Activated T-cell treated with anti-CD3 and anti-CD28 coated beads, Interleukin-2, amount 50 U/mL, for 4 hours (primary cell): Measurements from ENCODE around the gene SP110. TPM values are rescaled to one million over a fixed set of nuclear protein-coding genes. Genes with fewer than 3 reads are reported as not detected.
A peak's percentile ranks its signal among the peaks of the same experiment; 100 is the strongest.
"Not testable (repeated sequence)": the region's sequence is repeated elsewhere in the genome, so short reads cannot be mapped to it uniquely, and the experiment has no call there.

Experiments
- ATAC-seq, 2 donors: fragments of 200-7000 bp; cut with Tn5 transposase; one replicate each; pipeline ENCODE4 v1.10.0; 2021
- DNase-seq: peaks from one replicate; pipeline ENCODE4 v3.0.0-alpha.2; 2020
- H3K27me3 Mint-ChIP-seq: one replicate; pipeline ENCODE4 v1.8.0; 2021; ENCODE audit warnings: low read depth, mixed read lengths
- H3K36me3 Mint-ChIP-seq: one replicate; pipeline ENCODE4 v1.8.0; 2022; ENCODE audit warnings: mixed read lengths; ENCODE audit not compliant: insufficient read depth
- H3K4me1 Mint-ChIP-seq: one replicate; pipeline ENCODE4 v1.8.0; 2021; ENCODE audit warnings: low read depth, mixed read lengths
- H3K4me3 Mint-ChIP-seq: one replicate; pipeline ENCODE4 v1.8.0; 2021; ENCODE audit warnings: mild to moderate bottlenecking, moderate library complexity, mixed read lengths
- H3K9me3 Mint-ChIP-seq: one replicate; pipeline ENCODE4 v1.8.0; 2021; ENCODE audit warnings: mixed read lengths
- total RNA-seq, 3 donors: library from RNA; stranded (reverse); gene quantifications; one replicate each; pipeline ENCODE4 v1.2.1, GENCODE V29; 2021

The SP110 gene
- total RNA-seq = 10 to 100 TPM; 47.9 to 55.0 (median 49.1) TPM

- Mint-ChIP-seq H3K9me3 (no peaks in the 10 kb centered on the region), H3K27me3 (no peaks in the 10 kb centered on the region), H3K4me1 (peaks cover 70% of the 10 kb centered on the region), H3K4me3 (peak within 1 kb of the TSS; percentile 95), H3K36me3 (peaks cover 32% of the 10 kb centered on the region)
- peak; percentile 97 to 98 for ATAC-seq
- peak; percentile 67 for DNase-seq
Measured at GRCh38 chr2:230219419-230220331, at the start of gene SP110. SP110 (minus strand) TSS chr2:230219984; CDS start chr2:230216927, 3,057 bp downstream.

- no peak overlapping the region for H3K4me3 Mint-ChIP-seq
- ATAC-seq = peak; percentile 58 to 60
- H3K27me3 Mint-ChIP-seq = no peaks in the 10 kb centered on the region
- H3K9me3 Mint-ChIP-seq = peaks cover 6% of the 10 kb centered on the region
- peaks cover 36% of the 10 kb centered on the region for H3K4me1 Mint-ChIP-seq
- peaks cover 77% of the 10 kb centered on the region for H3K36me3 Mint-ChIP-seq
- DNase-seq = no peak
Measured at GRCh38 chr2:230268606-230269243, 48.9 kb upstream of the SP110 start.

GRCh38 chr2:230267556-230267955 is 47.8 kb upstream of the SP110 start:
- DNase-seq (no peak), ATAC-seq (peak; percentile 40 to 70)
- H3K27me3 Mint-ChIP-seq = no peaks in the 10 kb centered on the region
- peaks cover 6% of the 10 kb centered on the region for H3K9me3 Mint-ChIP-seq
- H3K36me3 Mint-ChIP-seq = peaks cover 72% of the 10 kb centered on the region
- no peak overlapping the region for H3K4me3 Mint-ChIP-seq
- peaks cover 47% of the 10 kb centered on the region for H3K4me1 Mint-ChIP-seq

- no peak for ATAC-seq
- Mint-ChIP-seq H3K4me3 (no peak overlapping the region), H3K36me3 (peaks cover 71% of the 10 kb centered on the region), H3K9me3 (peaks cover 6% of the 10 kb centered on the region), H3K27me3 (no peaks in the 10 kb centered on the region), H3K4me1 (peaks cover 52% of the 10 kb centered on the region)
- DNase-seq = no peak
Measured at GRCh38 chr2:230267059-230267458, 47.3 kb upstream of the SP110 start.

- ATAC-seq (no peak), DNase-seq (no peak)
- peaks cover 56% of the 10 kb centered on the region for H3K4me1 Mint-ChIP-seq
- H3K9me3 Mint-ChIP-seq = peaks cover 6% of the 10 kb centered on the region
- no peak overlapping the region for H3K4me3 Mint-ChIP-seq
- H3K36me3 Mint-ChIP-seq = peaks cover 71% of the 10 kb centered on the region
- no peaks in the 10 kb centered on the region for H3K27me3 Mint-ChIP-seq
Measured at GRCh38 chr2:230266638-230267037, 46.9 kb upstream of the SP110 start.

- peaks cover 71% of the 10 kb centered on the region for H3K4me1 Mint-ChIP-seq
- H3K9me3 Mint-ChIP-seq, DNase-seq, ATAC-seq, H3K4me3 Mint-ChIP-seq, H3K27me3 Mint-ChIP-seq: not testable (repeated sequence)
- peaks cover 74% of the 10 kb centered on the region for H3K36me3 Mint-ChIP-seq
Measured at GRCh38 chr2:230264945-230265344, 45.2 kb upstream of the SP110 start.

- Mint-ChIP-seq H3K4me1 (peaks cover 59% of the 10 kb centered on the region), H3K36me3 (peaks cover 63% of the 10 kb centered on the region), H3K27me3 (no peaks in the 10 kb centered on the region), H3K4me3 (peak overlapping the region; percentile 41), H3K9me3 (peaks cover 3% of the 10 kb centered on the region)
- DNase-seq = no peak
- peak; percentile 71 to 76 for ATAC-seq
Measured at GRCh38 chr2:230262246-230262645, 42.5 kb upstream of the SP110 start.

- H3K36me3 Mint-ChIP-seq = peaks cover 46% of the 10 kb centered on the region
- H3K9me3 Mint-ChIP-seq = peaks cover 3% of the 10 kb centered on the region
- ATAC-seq (no peak), DNase-seq (no peak)
- H3K27me3 Mint-ChIP-seq = no peaks in the 10 kb centered on the region
- H3K4me1 Mint-ChIP-seq = peaks cover 51% of the 10 kb centered on the region
- H3K4me3 Mint-ChIP-seq = no peak overlapping the region
Measured at GRCh38 chr2:230258483-230258882, 38.7 kb upstream of the SP110 start.

GRCh38 chr2:230256733-230257332 is 37.0 kb upstream of the SP110 start:
- ATAC-seq = peak; percentile 33 to 49
- no peaks in the 10 kb centered on the region for H3K27me3 Mint-ChIP-seq
- peaks cover 35% of the 10 kb centered on the region for H3K4me1 Mint-ChIP-seq
- peaks cover 3% of the 10 kb centered on the region for H3K9me3 Mint-ChIP-seq
- no peak overlapping the region for H3K4me3 Mint-ChIP-seq
- H3K36me3 Mint-ChIP-seq = peaks cover 36% of the 10 kb centered on the region
- no peak for DNase-seq

- H3K36me3 Mint-ChIP-seq = peaks cover 20% of the 10 kb centered on the region
- H3K4me3 Mint-ChIP-seq = no peak overlapping the region
- peaks cover 17% of the 10 kb centered on the region for H3K4me1 Mint-ChIP-seq
- ATAC-seq (peak; percentile 79 to 82), DNase-seq (no peak)
- no peaks in the 10 kb centered on the region for H3K9me3 Mint-ChIP-seq
- H3K27me3 Mint-ChIP-seq = no peaks in the 10 kb centered on the region
Measured at GRCh38 chr2:230254152-230254881, 34.5 kb upstream of the SP110 start.

GRCh38 chr2:230250231-230250630 is 30.4 kb upstream of the SP110 start:
- Mint-ChIP-seq H3K4me3 (no peak overlapping the region), H3K36me3 (peaks cover 7% of the 10 kb centered on the region), H3K9me3 (no peaks in the 10 kb centered on the region), H3K4me1 (peaks cover 2% of the 10 kb centered on the region), H3K27me3 (no peaks in the 10 kb centered on the region)
- no peak for ATAC-seq
- no peak for DNase-seq

- no peaks in the 10 kb centered on the region for H3K9me3 Mint-ChIP-seq
- peaks cover 3% of the 10 kb centered on the region for H3K4me1 Mint-ChIP-seq
- H3K36me3 Mint-ChIP-seq = peaks cover 23% of the 10 kb centered on the region
- no peak for DNase-seq
- ATAC-seq = no peak
- H3K4me3 Mint-ChIP-seq = no peak overlapping the region
- no peaks in the 10 kb centered on the region for H3K27me3 Mint-ChIP-seq
Measured at GRCh38 chr2:230246206-230246605, 26.4 kb upstream of the SP110 start.

GRCh38 chr2:230244211-230244610 is 24.4 kb upstream of the SP110 start:
- Mint-ChIP-seq H3K36me3 (peaks cover 36% of the 10 kb centered on the region), H3K4me1 (peaks cover 3% of the 10 kb centered on the region), H3K27me3 (no peaks in the 10 kb centered on the region), H3K9me3 (no peaks in the 10 kb centered on the region), H3K4me3 (no peak overlapping the region)
- ATAC-seq = no peak
- no peak for DNase-seq

GRCh38 chr2:230234845-230235244 is 15.1 kb upstream of the SP110 start:
- H3K36me3 Mint-ChIP-seq = peaks cover 70% of the 10 kb centered on the region
- peak overlapping the region; percentile 9 for H3K4me3 Mint-ChIP-seq
- no peaks in the 10 kb centered on the region for H3K27me3 Mint-ChIP-seq
- DNase-seq (no peak), ATAC-seq (peak; percentile 74 to 91)
- H3K9me3 Mint-ChIP-seq = peaks cover 16% of the 10 kb centered on the region
- H3K4me1 Mint-ChIP-seq = peaks cover 46% of the 10 kb centered on the region
